Stimulated activated CD4-positive, alpha-beta T cell treated with anti-CD3 and anti-CD28 coated beads, TNF-alpha, amount 100 ng/mL, for 1 hour (primary cell): ENCODE data around the gene SPP1.
"Not testable (repeated sequence)": the region's sequence is repeated elsewhere in the genome, so short reads cannot be mapped to it uniquely, and the experiment has no call there.

Source experiments
- DNase-seq, 3 donors: peaks; one replicate each; pipeline ENCODE4 v3.0.0-alpha.2; 2020; ENCODE audit warnings: low read depth in 3 of 3, low spot score in 1 of 3

Gene SPP1

DNA sequence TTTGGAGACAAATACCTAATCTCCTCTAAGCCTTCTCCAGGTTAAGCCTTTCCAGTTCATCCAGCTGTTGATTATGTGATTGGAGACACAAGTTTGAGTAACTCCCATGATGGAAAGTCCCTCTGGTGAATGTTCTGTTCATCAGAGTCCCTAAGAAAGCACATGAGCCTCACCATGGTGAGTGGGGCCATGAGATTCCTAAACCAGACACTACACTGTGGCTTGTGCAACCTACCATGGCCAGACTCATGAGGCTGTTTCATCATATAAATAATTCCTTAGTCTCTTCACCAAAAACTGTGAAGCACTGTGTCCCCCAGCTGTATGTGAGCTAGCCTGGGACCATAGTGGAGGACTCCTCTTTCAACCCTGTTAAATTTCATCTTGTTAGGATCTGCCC, 46.3 kb downstream of the SPP1 start:
- no peak for DNase-seq

DNA sequence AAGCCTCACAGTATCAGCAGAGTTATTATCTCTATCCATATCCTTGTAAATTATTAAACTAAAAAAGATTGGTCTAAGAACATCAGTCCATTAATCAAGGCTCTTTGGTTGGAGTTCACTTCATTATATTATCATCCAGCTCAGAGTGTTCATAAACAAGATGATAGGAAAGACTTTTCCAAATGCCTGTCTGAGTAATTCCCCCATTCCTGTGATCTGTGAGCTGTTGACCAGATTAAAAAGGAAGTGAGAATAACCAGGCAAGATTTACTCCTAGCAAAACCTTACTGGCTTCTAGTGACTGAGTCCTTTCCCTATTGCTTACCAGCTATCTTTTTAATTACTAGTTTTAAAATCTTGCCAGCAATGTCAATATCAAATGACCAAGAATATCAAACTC, 46.8 kb downstream of the SPP1 start:
- DNase-seq: no peak

DNA sequence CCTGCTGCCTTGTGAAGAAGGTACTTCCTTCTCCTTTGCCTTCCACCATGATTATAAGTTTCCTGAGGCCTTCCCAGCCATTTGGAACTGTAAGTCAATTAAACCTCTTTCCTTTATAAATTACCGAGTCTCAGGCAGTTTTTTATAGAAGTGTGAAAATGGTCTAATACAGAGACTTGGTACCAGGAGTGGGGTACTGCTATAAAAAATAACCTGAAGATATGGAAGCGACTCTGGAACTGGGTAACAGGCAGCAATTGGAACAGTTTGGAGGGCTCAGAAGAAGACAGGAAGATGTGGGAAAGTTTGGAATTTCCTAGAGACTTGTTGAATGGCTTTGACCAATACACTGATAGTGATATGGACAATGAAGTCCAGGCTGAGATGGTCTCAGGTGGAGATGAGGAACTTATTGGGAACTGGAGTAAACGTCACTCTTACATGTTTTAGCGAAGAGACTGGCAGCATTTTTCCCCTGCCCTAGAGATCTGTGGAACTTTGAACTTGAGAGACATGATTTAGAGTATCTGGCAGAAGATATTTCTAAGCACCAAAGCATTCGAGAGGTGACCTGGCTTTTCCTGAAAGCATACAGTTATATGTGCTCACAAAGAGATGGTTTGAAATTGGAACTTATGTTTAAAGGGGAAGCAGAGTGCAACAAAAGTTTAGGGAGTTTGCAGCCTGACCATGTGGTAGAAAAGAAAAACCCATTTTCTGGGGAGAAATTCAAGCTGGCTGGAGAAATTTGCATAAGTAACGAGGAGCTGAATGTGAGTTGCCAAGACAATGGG, 50.6 kb downstream of the SPP1 start:
- DNase-seq: not testable (repeated sequence)

DNA sequence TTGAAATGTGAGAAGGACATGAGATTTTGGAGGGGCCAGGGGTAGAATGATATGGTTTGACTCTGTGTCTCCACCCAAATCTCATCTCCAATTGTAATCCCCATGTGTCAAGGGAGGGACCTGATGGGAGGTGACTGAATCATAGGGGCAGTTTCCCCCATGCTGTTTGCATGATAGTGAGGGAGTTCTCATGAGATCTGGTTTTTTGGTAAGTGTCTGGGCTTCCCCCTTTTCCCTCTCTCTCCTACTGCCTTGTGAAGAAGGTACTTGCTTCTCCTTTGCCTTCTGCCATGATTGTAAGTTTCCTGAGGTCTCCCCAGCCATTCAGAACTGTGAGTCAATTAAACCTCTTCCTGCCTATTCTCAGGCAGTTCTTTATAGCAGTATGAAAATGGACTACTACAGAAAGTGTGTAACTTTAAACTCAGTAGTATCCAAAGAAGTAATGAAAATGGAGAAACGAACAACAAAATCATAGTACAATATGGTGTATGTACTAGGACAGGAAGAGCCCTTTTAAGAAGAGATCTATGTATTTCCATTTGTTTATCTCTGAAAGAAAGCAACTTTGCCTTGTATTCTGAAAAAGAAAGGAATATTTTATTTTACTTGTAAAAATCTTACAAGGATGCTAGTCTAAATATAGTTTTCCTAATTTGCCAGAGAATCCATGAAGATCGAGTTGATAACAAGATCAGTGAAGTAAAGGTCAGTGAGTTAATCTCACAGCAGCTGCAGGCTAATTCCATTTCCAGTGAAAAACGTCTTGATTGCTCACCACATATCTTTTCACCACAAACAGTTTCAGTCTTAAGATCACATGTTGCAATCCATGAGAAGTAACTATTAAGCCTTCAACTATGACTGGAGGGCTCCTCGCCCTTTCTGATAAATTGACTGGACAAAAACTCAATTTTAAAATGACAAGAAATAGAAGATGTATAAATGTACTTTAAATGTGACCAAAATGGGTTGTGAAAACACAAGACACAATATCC, 52.4 kb downstream of the SPP1 start:
- DNase-seq: no peak

DNA sequence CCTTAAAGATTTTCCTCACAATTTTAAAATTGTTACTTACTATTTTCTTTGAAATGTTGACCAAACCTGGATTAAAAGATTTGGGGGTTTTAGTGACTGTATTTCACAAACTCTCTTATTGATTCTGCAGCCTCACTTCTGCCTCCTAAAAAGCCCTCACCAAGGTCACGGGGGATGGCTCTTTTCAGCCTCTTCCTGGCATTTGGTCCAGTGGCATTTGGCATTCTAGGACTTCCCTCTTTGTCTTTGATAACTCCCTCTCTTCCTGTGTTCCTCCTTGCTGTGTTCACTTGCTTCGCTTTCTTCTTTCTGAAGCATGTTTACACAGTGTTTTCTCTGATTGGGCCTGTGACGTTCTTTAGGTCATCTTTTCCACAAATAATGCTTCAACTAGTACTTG, 53.4 kb downstream of the SPP1 start:
- DNase-seq: no peak

DNA sequence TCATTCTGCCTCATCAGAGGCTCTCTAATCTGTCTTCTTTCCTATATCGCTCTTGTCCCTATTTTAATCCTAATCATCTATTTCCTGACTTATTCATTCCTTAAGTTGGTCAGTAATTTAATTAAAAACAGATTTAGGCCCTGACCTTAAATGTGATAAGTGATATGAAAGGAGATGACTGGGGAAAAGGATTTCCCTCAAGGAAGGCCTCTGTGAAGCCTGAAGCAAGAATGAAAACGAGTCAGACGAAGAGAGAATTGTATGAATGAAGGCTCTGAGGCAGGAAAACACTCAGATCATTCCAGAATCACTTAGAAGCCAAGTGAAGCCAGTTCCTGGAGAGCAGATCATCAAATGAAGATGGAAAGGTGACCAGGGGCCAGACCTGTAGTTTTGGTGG, 54.0 kb downstream of the SPP1 start:
- no peak for DNase-seq

DNA sequence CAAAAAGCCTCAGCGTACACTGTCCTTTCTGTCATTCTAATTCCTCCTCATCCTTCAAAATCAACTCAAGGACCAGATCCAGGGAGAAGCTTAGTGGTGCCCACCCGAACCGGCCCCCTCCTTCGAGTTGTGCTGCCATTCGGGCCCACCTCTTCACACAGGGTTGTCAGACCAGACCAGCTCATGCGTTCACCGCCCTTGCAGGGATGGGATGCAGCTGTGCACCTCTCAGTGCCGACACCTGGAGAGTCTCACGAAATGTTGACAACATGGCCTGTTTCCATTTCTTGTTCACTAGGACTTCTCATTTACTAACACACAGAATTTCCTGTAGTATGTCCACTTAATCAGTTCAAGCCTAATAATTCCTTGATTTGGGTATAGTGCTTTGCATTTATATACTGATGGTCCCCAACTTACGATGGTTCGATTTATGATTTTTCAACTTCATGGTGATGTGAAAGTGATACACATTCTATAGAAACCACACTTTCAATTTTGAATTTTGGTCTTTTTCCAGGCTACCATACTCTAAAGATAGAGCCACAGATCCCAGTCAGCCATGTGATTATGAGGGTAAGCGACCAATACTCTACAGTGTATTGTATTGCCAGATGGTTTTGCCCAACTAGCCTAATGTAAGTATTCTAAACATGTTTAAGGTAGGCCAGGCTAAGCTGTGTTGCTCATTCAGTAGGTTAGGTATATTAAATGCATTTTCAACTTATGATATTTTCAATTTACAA, 55.2 kb downstream of the SPP1 start:
- DNase-seq: no peak
